CD4-positive, alpha-beta T cell treated with Interleukin-10 for 1 hour (primary cell): ENCODE results near the gene GZMH.
"Not testable (repeated sequence)": the region's sequence is repeated elsewhere in the genome, so short reads cannot be mapped to it uniquely, and the experiment has no call there.

ENCODE experiments used
- DNase-seq: peaks from one replicate; pipeline ENCODE4 v3.0.0-alpha.2; 2020

The GZMH gene

GRCh38 chr14:24595073-24595808 is 14.2 kb downstream of the GZMH start:
- DNase-seq: no peak

DNA sequence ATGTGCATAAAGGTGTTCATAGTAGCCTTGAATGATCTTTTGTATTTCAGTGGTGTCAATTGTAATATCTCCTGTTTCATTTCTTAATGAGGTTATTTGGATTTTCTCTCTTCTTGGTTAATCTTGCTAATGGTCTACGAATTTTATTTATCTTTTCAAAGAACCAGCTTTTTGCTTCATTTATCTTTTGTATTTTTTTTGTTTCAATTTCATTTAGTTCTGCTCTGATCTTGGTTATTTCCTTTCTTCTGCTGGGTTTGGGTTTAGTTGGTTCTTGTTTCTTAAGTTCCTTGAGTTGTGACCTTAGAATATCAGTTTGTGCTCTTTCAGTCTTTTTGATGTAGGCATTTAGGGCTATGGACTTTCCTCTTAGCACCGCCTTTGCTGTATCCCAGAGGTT is 18.5 kb downstream of the GZMH start:
- not testable (repeated sequence) for DNase-seq

- DNase-seq: not testable (repeated sequence)
Observed at GRCh38 chr14:24584402-24584801, 25.1 kb downstream of the GZMH start.

DNA sequence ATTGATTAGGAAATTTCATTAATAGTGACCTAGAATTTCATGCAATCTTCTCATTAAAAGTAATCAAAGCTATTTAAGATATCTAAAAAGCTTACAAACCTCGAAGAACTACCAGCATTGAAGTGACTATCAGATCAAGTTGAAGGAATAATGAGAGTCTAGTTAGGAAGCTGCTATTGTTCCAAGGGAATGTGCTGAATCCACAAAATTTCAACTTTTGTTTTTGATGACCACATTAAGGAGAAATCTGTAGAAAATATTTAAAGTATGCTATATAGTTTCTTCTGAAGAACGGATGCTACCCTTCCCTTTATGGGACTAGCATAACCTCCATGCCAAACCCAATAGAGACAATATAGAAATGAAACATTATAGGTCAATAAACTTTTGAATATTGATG is 30.9 kb downstream of the GZMH start:
- no peak for DNase-seq

DNA sequence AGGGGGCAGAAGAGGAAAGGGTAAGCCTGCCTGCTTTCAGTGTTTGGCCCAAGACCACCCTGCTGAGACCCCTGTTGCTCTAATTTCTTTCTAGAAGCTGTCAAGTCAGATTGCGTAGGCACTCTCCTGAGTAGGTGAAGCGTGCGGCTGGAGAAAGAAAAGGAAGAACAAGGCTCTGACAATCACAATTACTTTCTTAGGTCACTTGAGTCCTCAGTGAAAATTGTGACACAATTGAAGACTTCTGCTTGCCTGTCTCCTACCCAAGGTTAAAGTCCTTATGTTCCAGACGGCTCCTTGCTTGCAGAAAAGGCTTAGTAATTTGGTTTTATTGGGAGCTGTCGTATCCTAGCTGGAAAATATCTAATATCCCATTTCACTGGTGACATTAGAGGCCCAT is 32.7 kb downstream of the GZMH start:
- no peak for DNase-seq

DNA sequence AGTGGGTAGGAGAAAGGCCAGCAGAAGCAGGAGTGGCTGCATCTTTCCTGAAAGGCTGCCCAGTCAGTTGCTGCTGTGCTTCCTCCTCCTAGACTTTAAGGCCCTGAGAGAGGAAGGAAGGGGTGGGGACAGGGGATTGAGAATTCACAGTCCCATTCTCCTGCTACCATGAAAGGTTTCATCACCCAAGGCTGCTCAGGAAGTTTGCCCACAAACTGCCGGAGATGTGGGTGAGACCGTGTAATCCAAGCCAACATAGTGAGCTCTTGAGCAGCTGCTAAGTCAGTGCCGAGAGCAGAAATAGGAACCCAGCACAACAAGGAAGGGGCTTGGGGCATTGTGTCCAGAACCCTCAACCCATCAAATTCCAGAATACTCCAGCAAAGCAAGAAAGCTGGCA is 33.3 kb downstream of the GZMH start, which contains the start of gene CTSG:
TSS of gene CTSG (minus strand) at position 69 of the 400 bp plus-strand sequence. CDS start at position 42, 27 bp downstream.
- no peak for DNase-seq

DNA sequence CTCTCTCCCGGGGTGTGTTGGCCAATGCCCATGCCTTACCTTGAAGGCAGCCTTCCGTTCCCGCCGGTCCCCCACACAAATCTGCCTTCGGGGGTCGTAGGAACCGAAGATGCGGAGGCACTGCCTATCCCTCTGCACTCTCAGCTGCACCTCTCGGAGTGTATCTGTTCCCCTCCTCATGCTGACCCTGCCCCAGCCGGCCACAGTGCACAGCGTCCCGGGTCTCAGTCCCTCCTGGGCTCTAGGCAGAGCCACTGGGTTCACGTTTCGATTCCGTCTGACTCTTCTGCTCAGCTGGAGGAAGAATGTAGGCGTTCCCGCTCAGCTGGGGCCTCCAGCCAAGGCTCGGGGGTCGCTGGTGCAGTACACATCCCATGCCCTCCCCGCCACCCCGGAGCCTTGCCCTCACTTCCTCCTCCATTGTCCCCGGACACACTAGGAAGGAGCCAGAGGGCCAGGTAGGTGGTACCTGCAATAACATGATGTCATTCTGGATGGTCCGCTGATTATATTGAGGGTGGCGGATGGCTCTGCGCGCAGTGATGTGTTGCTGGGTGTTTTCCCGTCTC is 35.2 kb downstream of the GZMH start:
- DNase-seq: no peak

DNA sequence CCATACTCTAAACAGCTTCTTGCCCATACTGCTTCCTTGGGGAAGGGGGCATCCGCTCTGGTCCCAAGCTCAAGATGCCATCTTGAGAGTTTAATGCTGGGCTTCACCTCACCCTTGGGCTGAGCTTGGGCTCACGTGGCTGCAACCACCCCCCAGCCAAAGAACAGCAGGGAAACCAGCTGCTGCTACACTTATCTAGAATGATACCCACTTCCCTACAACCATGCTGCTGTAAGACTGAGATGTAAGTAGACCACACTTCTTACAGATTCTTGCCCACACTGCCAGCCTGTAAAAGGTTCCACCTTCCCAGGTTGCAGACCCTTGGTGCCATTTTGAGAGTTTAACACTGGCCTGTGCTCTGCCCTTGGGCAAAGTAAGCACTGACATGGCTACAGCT is 43.2 kb downstream of the GZMH start:
- DNase-seq: no peak

- no peak for DNase-seq
Observed at GRCh38 chr14:24565766-24566165, 43.7 kb downstream of the GZMH start.

DNA sequence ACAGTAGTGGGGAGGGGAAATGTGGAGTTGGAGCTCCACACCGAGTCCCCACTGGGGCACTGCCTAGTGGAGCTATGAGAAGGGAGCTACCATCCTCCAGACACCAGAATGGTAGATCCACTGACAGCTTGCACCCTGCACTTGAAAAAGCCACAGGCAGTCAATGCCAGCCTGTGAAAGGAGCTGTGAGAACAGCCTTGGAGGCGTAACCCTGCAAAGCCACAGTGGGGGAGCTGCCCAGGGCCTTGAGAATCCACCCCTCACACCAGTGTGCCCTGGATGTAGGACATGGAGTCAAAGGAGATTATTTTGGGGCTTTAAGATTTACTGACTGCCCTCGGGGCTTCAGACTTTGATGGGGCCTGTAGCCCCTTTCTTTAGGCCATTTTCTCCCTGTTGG is 46.0 kb downstream of the GZMH start:
- no peak for DNase-seq

DNA sequence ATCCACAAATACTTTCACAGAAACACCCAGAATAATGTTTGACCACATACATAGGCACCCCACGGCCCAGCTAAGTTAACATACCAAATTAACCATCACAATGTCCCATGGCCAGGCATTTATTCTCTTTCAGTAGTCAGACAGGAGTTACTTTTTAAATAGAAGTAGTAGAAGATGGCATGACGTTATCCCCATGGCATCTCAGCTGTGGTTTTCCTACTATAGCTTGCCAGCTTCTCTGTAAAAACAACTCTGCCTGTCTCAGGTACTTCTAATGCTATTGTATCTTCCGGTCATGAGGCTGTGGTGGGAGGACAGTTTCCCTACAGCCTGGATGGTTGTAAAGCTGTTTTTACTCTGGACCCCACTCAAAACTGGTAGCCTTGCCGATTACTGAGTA is 52.7 kb downstream of the GZMH start:
- no peak for DNase-seq
